Mesenchymal stem cell (in vitro differentiated cells and primary cell): ENCODE measurements around the gene ANO6.

ENCODE experiments used
- DNase-seq: peaks from one replicate; pipeline ENCODE4 v3.0.0-alpha.2; 2013
- H2AFZ ChIP-seq: one replicate; pipeline ENCODE4 v1.6.1; 2013; ENCODE audit warnings: low read depth, mild to moderate bottlenecking, control low read depth, inconsistent platforms, low read length, moderate library complexity
- H2AK5ac ChIP-seq: 2 replicates; pipeline ENCODE4 v1.6.1; 2013; ENCODE audit warnings: low read length, moderate library complexity, mild to moderate bottlenecking, inconsistent platforms; ENCODE audit not compliant: severe bottlenecking
- H2BK120ac ChIP-seq: one replicate; pipeline ENCODE4 v1.6.1; 2013; ENCODE audit warnings: low read depth, mild to moderate bottlenecking, inconsistent platforms, low read length, moderate library complexity
- H2BK12ac ChIP-seq, 2 experiments: one replicate each; pipeline ENCODE4 v1.6.1; 2013; ENCODE audit warnings: inconsistent platforms in 2 of 2, low read length in 2 of 2, mild to moderate bottlenecking in 2 of 2, moderate library complexity in 2 of 2, control low read depth in 1 of 2
- H2BK15ac ChIP-seq: one replicate; pipeline ENCODE4 v1.6.1; 2013; ENCODE audit warnings: mild to moderate bottlenecking, low read depth, inconsistent platforms; ENCODE audit not compliant: poor library complexity, severe bottlenecking
- H2BK5ac ChIP-seq: 2 replicates; pipeline ENCODE4 v1.6.1; 2013; ENCODE audit warnings: low read depth, mild to moderate bottlenecking, low read length, control low read depth, inconsistent platforms; ENCODE audit not compliant: poor library complexity, severe bottlenecking
- H3K14ac ChIP-seq, 2 experiments: one replicate each; pipeline ENCODE4 v1.6.1; 2013; ENCODE audit warnings: inconsistent platforms in 2 of 2, low read length in 2 of 2, control low read depth in 1 of 2, mild to moderate bottlenecking in 1 of 2, moderate library complexity in 1 of 2
- H3K18ac ChIP-seq, 2 experiments: one replicate each; pipeline ENCODE4 v1.6.1; 2013; ENCODE audit warnings: inconsistent platforms in 2 of 2, low read length in 2 of 2, control low read depth in 1 of 2, low read depth in 1 of 2, mild to moderate bottlenecking in 1 of 2
- H3K23ac ChIP-seq, 2 experiments: one replicate each; pipeline ENCODE4 v1.6.1; 2013; ENCODE audit warnings: inconsistent platforms in 2 of 2, low read length in 2 of 2, mild to moderate bottlenecking in 2 of 2, moderate library complexity in 2 of 2, control low read depth in 1 of 2
- H3K27ac ChIP-seq: 2 replicates; pipeline ENCODE4 v1.5.1; 2013; ENCODE audit warnings: mild to moderate bottlenecking, moderate library complexity, low read length, control low read depth, inconsistent platforms; ENCODE audit not compliant: poor library complexity, severe bottlenecking
- H3K27me3 ChIP-seq, 2 experiments: 2 replicates each; pipeline versions ENCODE4 v1.6.1 to v1.7.0; 2013; ENCODE audit warnings: low read length in 2 of 2, mild to moderate bottlenecking in 2 of 2, moderate library complexity in 2 of 2, control low read depth in 1 of 2, inconsistent platforms in 1 of 2; ENCODE audit not compliant: control insufficient read depth in 1 of 2, insufficient read depth in 1 of 2
- H3K36me3 ChIP-seq, 2 experiments: 2 replicates each; pipeline versions ENCODE4 v1.6.1 to v1.7.0; 2013; ENCODE audit warnings: low read length in 2 of 2, control low read depth in 1 of 2, inconsistent platforms in 1 of 2, low read depth in 1 of 2, mild to moderate bottlenecking in 1 of 2; ENCODE audit not compliant: insufficient read depth in 2 of 2, control insufficient read depth in 1 of 2
- H3K4ac ChIP-seq, 2 experiments: one replicate each; pipeline ENCODE4 v1.6.1; 2013; ENCODE audit warnings: inconsistent platforms in 2 of 2, low read length in 2 of 2, mild to moderate bottlenecking in 2 of 2, moderate library complexity in 2 of 2, control low read depth in 1 of 2, low read depth in 1 of 2
- H3K4me1 ChIP-seq: 2 replicates; pipeline ENCODE4 v1.6.1; 2013; ENCODE audit warnings: low read depth, low read length, control low read depth; ENCODE audit not compliant: control insufficient read depth, insufficient read depth
- H3K4me2 ChIP-seq: 2 replicates; pipeline ENCODE4 v1.6.1; 2013; ENCODE audit warnings: low read length, mild to moderate bottlenecking, inconsistent platforms; ENCODE audit not compliant: poor library complexity, severe bottlenecking
- H3K4me3 ChIP-seq, 2 experiments: 2 replicates each; pipeline versions ENCODE4 v1.5.1 to v1.7.0; 2013; ENCODE audit warnings: low read length in 2 of 2, mild to moderate bottlenecking in 2 of 2, control low read depth in 1 of 2, low read depth in 1 of 2; ENCODE audit not compliant: insufficient read depth in 1 of 2
- H3K79me1 ChIP-seq: replicated peaks from 2 replicates; pipeline ENCODE4 v1.6.1; 2013; ENCODE audit warnings: mild to moderate bottlenecking, control low read depth, low read length, inconsistent platforms; ENCODE audit not compliant: poor library complexity, severe bottlenecking
- H3K9ac ChIP-seq: 2 replicates; pipeline ENCODE4 v1.7.0; 2013; ENCODE audit warnings: mild to moderate bottlenecking, low read length, moderate library complexity
- H3K9me3 ChIP-seq: 2 replicates; pipeline ENCODE4 v1.7.0; 2013; ENCODE audit warnings: mild to moderate bottlenecking, low read length; ENCODE audit not compliant: control insufficient read depth
- H4K8ac ChIP-seq: one replicate; pipeline ENCODE4 v1.6.1; 2013; ENCODE audit warnings: inconsistent platforms, mild to moderate bottlenecking, low read length, moderate library complexity
- H4K91ac ChIP-seq: one replicate; pipeline ENCODE4 v1.6.1; 2013; ENCODE audit warnings: mild to moderate bottlenecking, low read length, inconsistent platforms
- WGBS: methylation state at CpG from one replicate; pipeline ENCODE4 v1.1.7; 2013; ENCODE audit warnings: mixed read lengths; 5-methylcytosine and 5-hydroxymethylcytosine counted together

The ANO6 gene

DNA sequence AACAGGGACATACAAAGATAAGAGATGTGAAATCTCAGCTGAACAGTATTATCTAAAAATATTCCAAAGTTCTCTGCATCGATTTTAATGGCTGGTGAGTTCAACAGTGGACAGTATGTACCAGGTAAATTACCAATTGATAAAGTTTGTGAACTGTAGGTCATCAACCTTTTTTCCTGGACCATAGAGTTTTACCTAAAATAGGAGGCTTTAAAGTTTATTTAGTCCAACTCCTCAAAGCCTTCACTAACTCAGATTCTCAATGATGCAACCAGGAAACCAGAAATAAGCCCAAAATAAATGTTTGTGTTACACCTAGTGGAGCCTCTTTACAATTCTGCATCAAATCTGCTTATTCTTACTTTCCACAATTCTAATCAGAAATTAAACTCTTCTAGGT is 205.8 kb downstream of the ANO6 start:
- Histone ChIP-seq H3K18ac (no peak overlapping the region), H3K4me1 (no peaks in the 10 kb centered on the region), H2AK5ac (no peak overlapping the region), H4K91ac (no peak overlapping the region), H2BK12ac (no peak overlapping the region), H3K9me3 (no peaks in the 10 kb centered on the region), H3K23ac (no peak overlapping the region), H2BK15ac (no peak overlapping the region), H3K36me3 (peaks cover 18 to 82% of the 10 kb centered on the region in 2 experiments), H3K27ac (no peak overlapping the region), H3K79me1 (peaks cover 7% of the 10 kb centered on the region), H2BK120ac (no peak overlapping the region), H3K4ac (no peak overlapping the region), H3K27me3 (no peaks in the 10 kb centered on the region), H3K14ac (no peak overlapping the region), H4K8ac (no peak overlapping the region), H3K4me2 (no peak overlapping the region), H3K9ac (no peak overlapping the region), H3K4me3 (no peak overlapping the region), H2BK5ac (no peak overlapping the region), H2AFZ (no peak overlapping the region)
- WGBS, result no CpG with 5 or more reads among the region's 1 CpG
- no peak for DNase-seq

DNA sequence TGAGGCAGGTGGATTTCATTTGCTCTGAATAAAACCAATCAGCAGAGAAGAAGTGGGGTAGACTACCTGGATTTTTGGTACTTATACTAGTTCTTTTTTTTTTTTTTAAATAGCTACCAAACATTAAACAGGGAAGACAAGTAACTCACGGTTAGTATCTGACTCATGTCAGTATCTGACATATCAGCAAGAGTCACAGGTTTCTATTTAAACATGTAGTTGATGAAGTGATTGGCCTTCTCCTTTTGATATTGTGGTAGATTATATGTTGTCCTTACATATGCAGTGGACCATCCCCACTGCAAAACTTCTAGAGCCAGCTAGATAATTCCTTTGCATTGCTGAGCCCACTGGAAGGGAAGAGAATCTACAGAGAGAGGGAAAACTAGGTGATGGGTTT is 208.0 kb downstream of the ANO6 start:
- Histone ChIP-seq H4K8ac (no peak overlapping the region), H3K9me3 (no peaks in the 10 kb centered on the region), H3K4me3 (no peak overlapping the region), H3K27ac (no peak overlapping the region), H3K4ac (no peak overlapping the region), H3K79me1 (no peaks in the 10 kb centered on the region), H4K91ac (no peak overlapping the region), H2BK120ac (no peak overlapping the region), H2BK5ac (no peak overlapping the region), H3K4me2 (no peak overlapping the region), H2AK5ac (no peak overlapping the region), H2BK12ac (no peak overlapping the region), H3K23ac (no peak overlapping the region), H3K4me1 (no peaks in the 10 kb centered on the region), H3K9ac (no peak overlapping the region), H3K27me3 (no peaks in the 10 kb centered on the region), H3K14ac (no peak overlapping the region), H2AFZ (no peak overlapping the region), H3K18ac (no peak overlapping the region), H3K36me3 (peaks cover 16 to 83% of the 10 kb centered on the region in 2 experiments), H2BK15ac (no peak overlapping the region)
- 100% methylated on average over 1 of the region's 1 CpG for WGBS
- DNase-seq, result no peak

DNA sequence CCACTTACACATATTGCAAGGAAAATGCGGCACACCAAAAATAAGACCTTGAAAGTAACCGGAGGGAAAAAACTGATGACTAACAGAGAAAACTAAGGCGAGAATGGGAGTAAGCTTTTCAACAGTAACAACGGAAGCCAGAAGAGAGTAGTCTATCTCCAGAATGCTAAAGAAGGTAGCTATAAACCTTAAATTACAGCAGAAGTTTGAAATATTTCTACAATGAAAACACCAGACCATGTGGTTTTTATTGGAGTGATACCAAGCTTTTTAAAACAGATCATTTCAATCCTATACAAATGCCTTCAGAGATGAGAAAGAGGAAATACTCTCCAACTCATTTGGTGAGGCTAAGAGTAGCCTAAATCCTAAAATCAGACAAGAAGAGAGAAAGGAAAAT is 209.5 kb downstream of the ANO6 start:
- no peak for DNase-seq
- H3K79me1 ChIP-seq, result no peaks in the 10 kb centered on the region

DNA sequence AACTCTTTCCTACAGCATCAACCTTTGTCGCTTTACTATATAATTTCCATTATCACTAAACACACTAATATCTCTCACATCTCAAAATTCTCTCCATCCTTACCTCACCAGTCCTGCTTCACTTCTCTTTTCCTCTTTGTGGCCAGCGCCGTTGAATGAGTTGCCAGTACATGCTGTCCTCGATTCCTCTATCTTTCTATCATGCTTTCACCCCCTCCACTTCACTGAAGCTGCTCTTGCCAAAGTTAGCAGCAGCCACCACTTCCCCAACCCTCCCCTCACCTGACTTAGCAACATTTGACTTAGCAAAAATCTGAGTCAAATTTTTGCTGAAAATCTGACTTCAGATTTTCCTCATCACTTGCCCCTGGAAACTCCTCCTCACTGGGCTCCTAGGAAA is 210.4 kb downstream of the ANO6 start:
- Histone ChIP-seq H3K36me3 (peaks cover 18 to 91% of the 10 kb centered on the region in 2 experiments), H3K4ac (no peak overlapping the region), H3K27me3 (no peaks in the 10 kb centered on the region), H3K9ac (no peak overlapping the region), H2BK12ac (no peak overlapping the region), H3K4me3 (no peak overlapping the region), H3K9me3 (no peaks in the 10 kb centered on the region), H2BK15ac (no peak overlapping the region), H4K8ac (no peak overlapping the region), H3K23ac (no peak overlapping the region), H3K14ac (no peak overlapping the region), H2AFZ (no peak overlapping the region), H2AK5ac (no peak overlapping the region), H3K79me1 (no peaks in the 10 kb centered on the region), H2BK120ac (no peak overlapping the region), H3K4me2 (no peak overlapping the region), H2BK5ac (no peak overlapping the region), H3K4me1 (no peaks in the 10 kb centered on the region), H4K91ac (no peak overlapping the region), H3K18ac (no peak overlapping the region), H3K27ac (no peak overlapping the region)
- no peak for DNase-seq
- WGBS, result 94% methylated on average over 4 of the region's 4 CpGs

More for the DNA sequence above, 209.5 kb downstream of the ANO6 start:
- no peak overlapping the region for H3K27ac ChIP-seq
- H3K4me3 ChIP-seq, result no peak overlapping the region
- H3K18ac ChIP-seq, result no peak overlapping the region
- no peak overlapping the region for H4K8ac ChIP-seq
- no peak overlapping the region for H2BK12ac ChIP-seq
- no peak overlapping the region for H2AFZ ChIP-seq
- H3K4me2 ChIP-seq, result no peak overlapping the region
- H3K4ac ChIP-seq, result no peak overlapping the region
- H3K36me3 ChIP-seq, result peaks cover 20 to 87% of the 10 kb centered on the region in 2 experiments
- no peak overlapping the region for H2BK120ac ChIP-seq
- H2BK15ac ChIP-seq, result no peak overlapping the region
- no peaks in the 10 kb centered on the region for H3K9me3 ChIP-seq
- no peak overlapping the region for H3K9ac ChIP-seq
- H3K4me1 ChIP-seq, result no peaks in the 10 kb centered on the region
- no peaks in the 10 kb centered on the region for H3K27me3 ChIP-seq
- H3K14ac ChIP-seq, result no peak overlapping the region
- no peak overlapping the region for H2BK5ac ChIP-seq
- no peak overlapping the region for H3K23ac ChIP-seq
- no peak overlapping the region for H4K91ac ChIP-seq
- H2AK5ac ChIP-seq, result no peak overlapping the region
- WGBS, result 100% methylated on average over 3 of the region's 4 CpGs
